GM21360 (cell line): ENCODE results near the gene STK32C.

Experiments
- ATAC-seq: cut with Tn5 transposase; IDR thresholded peaks from one replicate; pipeline ENCODE4 v1.9.1; 2021; ENCODE audit warnings: mild to moderate bottlenecking, moderate library complexity; ENCODE audit not compliant: unreplicated experiment

The STK32C gene

GRCh38 chr10:132250481-132251475, 57.0 kb downstream of the STK32C start:
- no peak for ATAC-seq

GRCh38 chr10:132249824-132250375, 57.9 kb downstream of the STK32C start:
- ATAC-seq: no peak

- no peak for ATAC-seq
Observed at GRCh38 chr10:132249226-132249724, 58.5 kb downstream of the STK32C start.

- ATAC-seq: no peak
Observed at GRCh38 chr10:132248455-132249225, 59.1 kb downstream of the STK32C start.

- ATAC-seq: no peak
Observed at GRCh38 chr10:132247943-132248342, 59.8 kb downstream of the STK32C start.

- ATAC-seq: no peak
Observed at GRCh38 chr10:132246296-132246695, 61.5 kb downstream of the STK32C start.

GRCh38 chr10:132245056-132245455, 62.7 kb downstream of the STK32C start:
- no peak for ATAC-seq

- no peak for ATAC-seq
Observed at GRCh38 chr10:132243626-132244025, 64.1 kb downstream of the STK32C start.

GRCh38 chr10:132243141-132243540, 64.6 kb downstream of the STK32C start:
- ATAC-seq: no peak

GRCh38 chr10:132242103-132242840, 65.5 kb downstream of the STK32C start:
- ATAC-seq: no peak

- ATAC-seq: no peak
Observed at GRCh38 chr10:132241496-132241895, 66.3 kb downstream of the STK32C start.

- ATAC-seq: no peak
Observed at GRCh38 chr10:132241086-132241485, 66.7 kb downstream of the STK32C start.

- ATAC-seq: no peak
Observed at GRCh38 chr10:132240581-132240980, 67.2 kb downstream of the STK32C start.

GRCh38 chr10:132240156-132240555, 67.6 kb downstream of the STK32C start:
- ATAC-seq: no peak

- no peak for ATAC-seq
Observed at GRCh38 chr10:132239126-132240031, 68.4 kb downstream of the STK32C start.

GRCh38 chr10:132238371-132239125, 69.2 kb downstream of the STK32C start:
- ATAC-seq: no peak

GRCh38 chr10:132237871-132238270, 69.9 kb downstream of the STK32C start:
- ATAC-seq: no peak

- ATAC-seq: no peak
Observed at GRCh38 chr10:132237396-132237795, 70.4 kb downstream of the STK32C start.

GRCh38 chr10:132236881-132237280, 70.9 kb downstream of the STK32C start:
- no peak for ATAC-seq
